Type B pancreatic cell (in vitro differentiated cells): Measurements from ENCODE around the gene KIRREL3. TPM values are rescaled to one million over a fixed set of nuclear protein-coding genes. Genes with fewer than 3 reads are reported as not detected.
"Not testable (repeated sequence)": the region's sequence is repeated elsewhere in the genome, so short reads cannot be mapped to it uniquely, and the experiment has no call there.

ENCODE experiments used
- DNase-seq: peaks from one replicate; pipeline ENCODE4 v3.0.0; 2021; ENCODE audit warnings: mixed read lengths; ENCODE audit not compliant: unreplicated experiment; ENCODE audit errors: extremely low spot score
- H3K27ac Mint-ChIP-seq: 2 replicates; pipeline ENCODE4 v1.8.0; 2021; ENCODE audit warnings: mild to moderate bottlenecking, mixed read lengths
- H3K27me3 Mint-ChIP-seq: 2 replicates; pipeline ENCODE4 v1.8.0; 2021; ENCODE audit warnings: mixed read lengths
- H3K36me3 Mint-ChIP-seq: 2 replicates; pipeline ENCODE4 v1.8.0; 2021; ENCODE audit warnings: mixed read lengths
- H3K4me1 Mint-ChIP-seq: one replicate; pipeline ENCODE4 v1.8.0; 2021; ENCODE audit warnings: mixed read lengths; ENCODE audit not compliant: unreplicated experiment
- H3K4me3 Mint-ChIP-seq: 2 replicates; pipeline ENCODE4 v1.8.0; 2021; ENCODE audit warnings: mild to moderate bottlenecking, mixed read lengths
- H3K9me3 Mint-ChIP-seq: 2 replicates; pipeline ENCODE4 v1.8.0; 2021; ENCODE audit warnings: mixed read lengths
- CTCF ChIP-seq: fragments of 200-600 bp; sonication (generic); conservative IDR thresholded peaks from 2 replicates; pipeline ENCODE4 v1.5.0; 2021; ENCODE audit warnings: antibody characterized with exemption, mild to moderate bottlenecking
- total RNA-seq: library from RNA; stranded (reverse); gene quantifications from 2 replicates; pipeline ENCODE4 v1.2.1, GENCODE V29; 2021; ENCODE audit warnings: low replicate concordance

The KIRREL3 gene
- total RNA-seq, 1 donor from 2014 or later, result 4.1 TPM

DNA sequence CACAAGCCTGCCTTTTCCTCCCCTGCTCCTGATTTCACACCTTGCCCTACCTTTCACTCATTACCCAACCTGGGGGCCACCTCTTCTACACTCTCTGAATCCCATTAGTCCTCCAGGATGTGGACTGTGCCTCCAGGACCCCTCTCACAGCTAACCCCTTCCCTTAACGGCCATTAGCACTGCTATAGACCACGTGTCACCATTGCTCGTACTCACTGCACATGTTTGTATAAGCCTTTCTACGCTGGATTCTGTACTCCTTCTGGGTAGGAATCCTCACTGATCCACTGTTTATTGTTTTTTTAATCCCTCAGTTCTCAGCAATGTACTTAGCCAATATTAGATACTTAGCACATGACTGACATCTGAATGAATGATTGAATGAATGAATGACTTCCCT is 40.9 kb downstream of the KIRREL3 start:
- Mint-ChIP-seq H3K27ac (no peak overlapping the region), H3K27me3 (peaks cover 18% of the 10 kb centered on the region), H3K4me1 (peaks cover 14% of the 10 kb centered on the region), H3K9me3 (no peaks in the 10 kb centered on the region), H3K36me3 (no peaks in the 10 kb centered on the region), H3K4me3 (no peak overlapping the region)
- DNase-seq, result no peak
- TF ChIP-seq CTCF, result no peak

- Mint-ChIP-seq H3K36me3 (no peaks in the 10 kb centered on the region), H3K4me3 (no peak overlapping the region), H3K4me1 (no peaks in the 10 kb centered on the region), H3K27me3 (peaks cover 18% of the 10 kb centered on the region), H3K27ac (no peak overlapping the region), H3K9me3 (no peaks in the 10 kb centered on the region)
- no peak for DNase-seq
- no peak for TF ChIP-seq CTCF
Observed at GRCh38 chr11:126956635-126957034, 43.9 kb downstream of the KIRREL3 start.

DNA sequence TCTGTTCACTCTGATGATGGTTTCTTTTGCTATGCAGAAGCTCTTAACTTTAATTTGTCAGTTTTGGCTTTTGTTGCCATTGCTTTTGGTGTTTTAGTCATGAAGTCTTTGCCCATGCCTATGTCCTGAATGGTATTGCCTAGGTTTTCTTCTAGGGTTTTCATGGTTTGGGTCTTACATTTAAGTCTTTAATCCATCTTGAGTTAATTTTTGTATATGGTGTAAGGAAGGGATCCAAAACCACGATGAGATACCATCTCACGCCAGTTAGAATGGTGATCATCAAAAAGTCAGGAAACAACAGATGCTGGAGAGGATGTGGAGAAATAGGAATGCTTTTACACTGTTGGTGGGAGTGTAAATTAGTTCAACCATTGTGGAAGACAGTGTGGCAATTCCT is 48.0 kb downstream of the KIRREL3 start:
- H3K4me1 Mint-ChIP-seq, H3K27me3 Mint-ChIP-seq, DNase-seq, H3K4me3 Mint-ChIP-seq, H3K9me3 Mint-ChIP-seq, H3K27ac Mint-ChIP-seq, H3K36me3 Mint-ChIP-seq: not testable (repeated sequence)

DNA sequence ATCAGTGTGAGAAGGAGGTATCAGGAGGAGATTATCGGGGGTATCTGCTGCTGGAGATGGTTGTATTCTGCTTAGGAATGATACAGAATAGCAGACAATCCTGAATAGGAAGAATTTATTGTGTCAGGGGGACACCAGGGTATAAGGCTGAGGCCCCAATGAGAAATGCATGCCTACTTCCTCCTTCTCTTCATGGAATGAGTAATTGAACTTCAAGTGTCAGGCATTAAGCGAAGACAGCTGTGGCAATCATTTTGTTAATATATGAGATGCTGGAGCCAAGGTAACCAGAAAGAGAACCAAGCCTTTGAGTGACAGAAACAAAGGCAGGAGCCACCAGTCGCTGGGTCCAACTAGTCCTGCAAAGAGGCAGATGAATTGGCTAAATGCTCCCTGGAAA is 49.1 kb downstream of the KIRREL3 start:
- Mint-ChIP-seq H3K27me3 (peaks cover 11% of the 10 kb centered on the region), H3K4me1 (no peaks in the 10 kb centered on the region), H3K4me3 (no peak overlapping the region), H3K36me3 (no peaks in the 10 kb centered on the region), H3K9me3 (no peaks in the 10 kb centered on the region), H3K27ac (no peak overlapping the region)
- TF ChIP-seq CTCF, result no peak
- no peak for DNase-seq

- DNase-seq, result no peak
- H3K9me3 Mint-ChIP-seq, result no peaks in the 10 kb centered on the region
- peaks cover 8% of the 10 kb centered on the region for H3K4me1 Mint-ChIP-seq
Observed at GRCh38 chr11:126949066-126949891, 51.3 kb downstream of the KIRREL3 start.

More at GRCh38 chr11:126949066-126949891, 51.3 kb downstream of the KIRREL3 start:
- Mint-ChIP-seq H3K36me3 (no peaks in the 10 kb centered on the region), H3K27ac (no peak overlapping the region), H3K4me3 (no peak overlapping the region), H3K27me3 (peaks cover 8% of the 10 kb centered on the region)
- no peak for TF ChIP-seq CTCF
